ENCODE measurements around the gene MGRN1. TPM values are rescaled to one million over a fixed set of nuclear protein-coding genes. Genes with fewer than 3 reads are reported as not detected.

The MGRN1 gene
- total RNA-seq, 3 donors from 2014 or later: 26.7 to 28.5 (median 27.9) TPM

DNA sequence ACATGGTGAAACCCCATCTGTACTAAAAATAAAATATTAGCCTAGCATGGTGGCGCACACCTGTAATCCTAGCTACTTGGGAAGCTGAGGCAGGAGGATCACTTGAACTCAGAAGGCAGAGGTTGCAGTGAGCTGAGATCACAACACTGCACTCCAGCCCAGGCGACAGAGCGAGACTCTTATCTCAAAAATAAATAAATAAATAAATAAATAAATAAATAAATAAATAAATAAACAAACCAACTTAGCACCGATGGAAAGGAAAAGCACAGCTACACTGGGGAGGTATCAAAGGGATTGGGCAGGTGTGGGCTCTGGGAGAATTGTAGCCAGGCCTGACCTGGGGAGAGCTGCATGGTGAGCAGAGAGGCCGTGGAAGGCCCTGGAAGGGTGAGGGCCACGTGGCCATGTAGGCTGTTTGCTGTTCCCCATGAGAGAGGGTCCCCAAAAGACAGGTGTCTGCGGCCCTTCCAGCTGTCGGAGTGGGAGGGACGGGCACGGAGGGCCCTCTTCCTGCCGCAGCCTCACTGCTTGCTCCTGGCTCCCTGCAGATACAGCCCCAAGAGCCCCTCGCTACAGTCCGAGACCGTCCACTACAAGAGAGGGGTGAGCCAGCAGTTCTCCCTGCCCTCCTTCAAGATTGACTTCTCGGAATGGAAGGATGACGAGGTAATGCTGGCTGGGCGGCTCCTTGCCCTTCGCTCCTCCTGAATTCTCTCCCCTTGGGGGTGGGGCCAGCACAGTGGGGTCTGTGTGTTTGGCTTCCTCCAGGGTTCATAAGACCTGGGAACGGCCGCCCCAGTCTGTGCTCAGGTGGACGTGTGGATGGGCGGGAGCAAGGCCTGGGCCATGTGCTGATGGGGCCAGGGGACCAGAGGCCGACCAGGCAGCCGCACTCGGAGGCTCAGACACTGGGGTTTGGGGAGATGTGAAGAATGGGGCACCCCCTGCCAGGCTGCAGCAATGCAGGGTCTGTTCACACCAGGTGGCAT, 32.4 kb downstream of the MGRN1 start:
- Histone ChIP-seq H3K36me3 (no peaks in the 10 kb centered on the region), H3K27me3 (no peaks in the 10 kb centered on the region), H3K4me1 (peaks cover 0 to 15% of the 10 kb centered on the region in 2 donors), H3K27ac (no peak overlapping the region), H3K9me3 (no peaks in the 10 kb centered on the region), H3K4me3 (no peak overlapping the region)
- TF ChIP-seq POLR2AphosphoS5 (IDR thresholded peaks at IDR 0.05) (no peak), POLR2A (IDR thresholded peaks at IDR 0.05) (no peak)
- TF ChIP-seq, protein P1, sequence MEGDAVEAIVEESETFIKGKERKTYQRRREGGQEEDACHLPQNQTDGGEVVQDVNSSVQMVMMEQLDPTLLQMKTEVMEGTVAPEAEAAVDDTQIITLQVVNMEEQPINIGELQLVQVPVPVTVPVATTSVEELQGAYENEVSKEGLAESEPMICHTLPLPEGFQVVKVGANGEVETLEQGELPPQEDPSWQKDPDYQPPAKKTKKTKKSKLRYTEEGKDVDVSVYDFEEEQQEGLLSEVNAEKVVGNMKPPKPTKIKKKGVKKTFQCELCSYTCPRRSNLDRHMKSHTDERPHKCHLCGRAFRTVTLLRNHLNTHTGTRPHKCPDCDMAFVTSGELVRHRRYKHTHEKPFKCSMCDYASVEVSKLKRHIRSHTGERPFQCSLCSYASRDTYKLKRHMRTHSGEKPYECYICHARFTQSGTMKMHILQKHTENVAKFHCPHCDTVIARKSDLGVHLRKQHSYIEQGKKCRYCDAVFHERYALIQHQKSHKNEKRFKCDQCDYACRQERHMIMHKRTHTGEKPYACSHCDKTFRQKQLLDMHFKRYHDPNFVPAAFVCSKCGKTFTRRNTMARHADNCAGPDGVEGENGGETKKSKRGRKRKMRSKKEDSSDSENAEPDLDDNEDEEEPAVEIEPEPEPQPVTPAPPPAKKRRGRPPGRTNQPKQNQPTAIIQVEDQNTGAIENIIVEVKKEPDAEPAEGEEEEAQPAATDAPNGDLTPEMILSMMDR (IDR thresholded peaks at IDR 0.05): no peak
- intact Hi-C loops (cut with DNase I; ENCODE audit: low total_unique reads): no loop called here
- DNase-seq (ENCODE audit: low spot score in 2 of 2): no peak

DNA sequence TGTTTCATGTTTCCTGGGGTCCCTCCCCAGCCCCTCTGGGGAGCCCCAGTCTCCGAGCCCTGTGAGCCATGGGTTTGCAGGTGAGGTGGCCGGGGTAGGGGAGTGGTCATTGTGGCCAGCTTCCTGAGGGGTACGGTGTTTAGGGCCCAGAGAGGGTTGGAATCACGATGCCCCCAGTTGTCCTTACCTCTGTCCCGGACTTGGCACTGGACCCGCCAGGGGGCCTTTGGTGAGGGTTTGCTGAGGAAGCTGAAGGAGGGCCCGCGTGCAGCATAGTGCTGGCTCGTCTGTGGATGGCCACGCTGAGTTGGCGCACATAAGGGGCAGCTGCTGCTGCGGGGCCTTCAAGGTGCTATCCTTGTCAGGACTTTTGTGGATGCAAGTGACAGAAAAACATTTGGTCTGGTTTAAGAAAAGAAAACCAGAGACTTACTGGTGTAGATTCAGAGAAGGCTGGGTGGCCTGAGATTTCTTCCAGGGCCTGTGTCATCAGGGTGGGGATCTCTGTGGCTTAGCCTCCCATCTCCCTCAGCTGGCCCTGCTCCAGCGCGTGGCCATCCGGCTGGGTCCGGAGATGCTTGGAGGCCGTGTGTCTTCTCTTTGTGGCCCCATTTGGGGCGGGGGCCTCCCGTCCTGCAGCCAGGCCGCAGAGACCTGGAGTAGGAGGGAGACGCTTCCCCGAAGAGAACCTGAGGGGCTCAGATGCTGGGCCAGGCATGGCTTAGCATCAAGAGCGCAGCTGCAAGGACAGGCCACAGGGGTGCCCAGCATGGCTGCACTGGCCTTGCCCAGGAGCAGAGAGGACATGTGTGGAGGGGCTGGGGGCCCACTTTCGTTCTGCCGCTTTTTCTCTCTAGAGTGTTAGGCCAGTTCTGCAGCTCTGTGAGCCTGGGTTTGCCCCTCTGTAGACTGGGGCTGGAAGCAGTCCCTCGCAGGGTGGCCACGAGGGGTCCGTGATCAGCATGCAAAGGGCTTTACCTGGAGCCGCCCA, 35.0 kb downstream of the MGRN1 start:
- TF ChIP-seq POLR2AphosphoS5 (IDR thresholded peaks at IDR 0.05): no peak
- TF ChIP-seq, protein P1 (IDR thresholded peaks at IDR 0.05): no peak
- H3K4me3 ChIP-seq: no peak overlapping the region
- H3K27ac ChIP-seq: peak overlapping the region in 1 of 2 donors; percentile 38
- no peaks in the 10 kb centered on the region for H3K27me3 ChIP-seq
- H3K4me1 ChIP-seq: peaks cover 0 to 15% of the 10 kb centered on the region in 2 donors
- no peak for DNase-seq (ENCODE audit: low spot score in 2 of 2)
- no peaks in the 10 kb centered on the region for H3K9me3 ChIP-seq
- no peaks in the 10 kb centered on the region for H3K36me3 ChIP-seq
- intact Hi-C loops (cut with DNase I; ENCODE audit: low total_unique reads): no loop called here

DNA sequence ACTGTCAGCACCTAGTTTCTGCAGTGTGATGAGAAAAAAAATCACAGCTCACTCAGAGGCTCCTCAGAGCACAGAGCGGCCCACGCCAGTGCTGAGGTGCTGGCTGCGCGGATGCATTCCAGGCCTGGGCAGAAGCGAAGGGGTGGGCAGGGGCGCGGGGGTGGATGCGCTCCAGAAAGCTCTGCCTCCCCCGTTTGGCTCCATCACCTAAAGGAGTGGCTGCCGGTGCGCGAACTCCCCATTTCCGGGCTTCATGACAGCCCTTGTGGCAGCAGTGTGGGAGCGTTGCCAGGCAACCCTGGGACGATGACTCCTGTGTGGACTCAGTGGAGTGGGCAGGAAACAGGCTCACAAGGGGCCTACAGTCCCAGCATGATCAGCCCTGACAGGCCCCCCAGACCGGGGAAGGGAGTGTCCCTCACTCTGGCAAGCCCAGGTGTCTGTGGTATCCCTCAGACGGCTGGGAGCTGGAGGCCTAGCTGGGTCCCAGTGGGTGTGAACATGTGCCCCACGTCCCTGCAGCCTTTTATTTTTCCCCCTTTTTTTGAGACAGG, 35.9 kb downstream of the MGRN1 start:
- peaks cover 0 to 15% of the 10 kb centered on the region in 2 donors for H3K4me1 ChIP-seq
- H3K27ac ChIP-seq: peak overlapping the region in 1 of 2 donors; percentile 38
- intact Hi-C loops (cut with DNase I; ENCODE audit: low total_unique reads): no loop called here
- no peaks in the 10 kb centered on the region for H3K36me3 ChIP-seq
- TF ChIP-seq POLR2A (IDR thresholded peaks at IDR 0.05) (no peak), POLR2AphosphoS5 (IDR thresholded peaks at IDR 0.05) (no peak)
- TF ChIP-seq, protein P1 (IDR thresholded peaks at IDR 0.05): no peak
- H3K27me3 ChIP-seq: no peaks in the 10 kb centered on the region
- peak in 1 of 2 donors; percentile 48 for DNase-seq (ENCODE audit: low spot score in 2 of 2)
- H3K4me3 ChIP-seq: no peak overlapping the region
- no peaks in the 10 kb centered on the region for H3K9me3 ChIP-seq

DNA sequence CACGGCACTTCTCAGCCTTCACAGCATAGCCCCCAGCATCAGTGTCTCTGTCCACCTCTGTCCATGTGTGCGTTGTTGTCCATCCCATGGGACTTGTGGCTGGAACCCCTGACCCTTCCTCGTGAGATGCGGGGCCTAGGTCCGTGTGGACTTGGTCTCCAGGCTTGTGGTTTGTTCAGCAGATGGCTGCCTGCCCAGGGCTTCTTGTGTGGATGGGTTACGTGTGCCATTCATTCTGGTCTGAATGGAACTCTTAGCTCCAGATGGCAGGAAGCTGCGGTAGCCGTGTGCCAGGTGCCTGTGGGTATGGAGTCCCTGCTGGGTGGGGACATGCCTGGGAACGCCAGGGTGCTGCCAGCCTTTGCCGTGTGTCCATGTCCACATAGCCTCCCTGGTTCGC, 37.0 kb downstream of the MGRN1 start:
- Histone ChIP-seq H3K27me3 (no peaks in the 10 kb centered on the region), H3K4me1 (peaks cover 0 to 15% of the 10 kb centered on the region in 2 donors), H3K4me3 (no peak overlapping the region), H3K27ac (peak overlapping the region in 1 of 2 donors; percentile 3), H3K36me3 (no peaks in the 10 kb centered on the region), H3K9me3 (no peaks in the 10 kb centered on the region)
- intact Hi-C loops (cut with DNase I; ENCODE audit: low total_unique reads): no loop called here
- no peak for DNase-seq (ENCODE audit: low spot score in 2 of 2)
- TF ChIP-seq, protein P1 (IDR thresholded peaks at IDR 0.05): no peak
- TF ChIP-seq POLR2AphosphoS5 (IDR thresholded peaks at IDR 0.05) (no peak), POLR2A (IDR thresholded peaks at IDR 0.05) (no peak)
